BLaER1 treated with 17β-estradiol and CSF1 and Interleukin-3, amounts not matched to agents 10 nM and 100 nM (cell line): ENCODE results near the gene MDM4.
A peak's percentile ranks its signal among the peaks of the same experiment; 100 is the strongest.

Experiments
- H3K27ac ChIP-seq, 11 experiments: shearing (Covaris generic); formaldehyde crosslinking; 2 replicates each; pipeline ENCODE4 v1.8.1; 2022
- H3K27me3 ChIP-seq, 11 experiments: shearing (Covaris generic); formaldehyde crosslinking; 2 replicates each; pipeline ENCODE4 v1.8.1; 2022
- H3K36me3 ChIP-seq, 11 experiments: shearing (Covaris generic); formaldehyde crosslinking; 2 replicates each; pipeline ENCODE4 v1.8.1; 2022
- H3K4me1 ChIP-seq, 10 experiments: shearing (Covaris generic); formaldehyde crosslinking; 2 replicates each; pipeline ENCODE4 v1.8.1; 2022
- H3K4me2 ChIP-seq, 11 experiments: shearing (Covaris generic); formaldehyde crosslinking; 2 replicates each; pipeline ENCODE4 v1.8.1; 2022
- H3K4me3 ChIP-seq, 10 experiments: shearing (Covaris generic); formaldehyde crosslinking; 2 replicates each; pipeline ENCODE4 v1.8.1; 2022
- H3K9ac ChIP-seq, 11 experiments: shearing (Covaris generic); formaldehyde crosslinking; 2 replicates each; pipeline ENCODE4 v1.8.1; 2022
- H3K9me3 ChIP-seq, 11 experiments: shearing (Covaris generic); formaldehyde crosslinking; replicated peaks in 1 of 11; 2 replicates each; pipeline ENCODE4 v1.8.1; 2022
- H4K20me1 ChIP-seq, 11 experiments: shearing (Covaris generic); formaldehyde crosslinking; 2 replicates each; pipeline ENCODE4 v1.8.1; 2022
- Cebpa-rat ChIP-seq, 11 experiments: shearing (Covaris generic); IDR thresholded peaks; 2 replicates each; pipeline ENCODE4 v1.8.1; 2022

The MDM4 gene

DNA sequence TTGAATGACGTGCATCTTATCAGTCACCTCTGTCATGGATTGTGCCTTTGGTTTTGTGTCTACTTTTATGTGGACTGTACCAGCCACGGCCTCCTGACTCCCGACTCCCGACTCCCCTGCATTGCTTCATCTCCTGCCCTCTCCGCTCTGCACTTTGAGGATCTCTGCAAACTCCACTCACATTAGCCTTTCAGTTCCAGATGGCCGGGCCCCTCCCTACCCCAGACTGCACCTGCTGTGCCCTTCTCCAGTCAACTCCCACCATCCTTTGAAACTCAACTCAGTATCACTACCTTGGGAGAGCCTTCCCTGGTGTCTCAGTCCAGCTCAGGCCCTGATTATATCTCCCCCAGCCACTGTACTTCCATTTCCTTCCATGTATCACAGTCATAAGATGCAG lies 71.4 kb downstream of the MDM4 start:
- Histone ChIP-seq H3K9ac (no peak overlapping the region), H3K4me2 (peak overlapping the region in 7 of 11 experiments; percentile 14 to 53 (median 31); a peak in 9 of 22 replicates), H3K9me3 (no peaks in the 10 kb centered on the region), H3K27ac (no peak overlapping the region), H3K27me3 (no peaks in the 10 kb centered on the region), H3K4me3 (no peak overlapping the region), H3K4me1 (peaks cover 11 to 28% (median 24%) of the 10 kb centered on the region in 10 experiments), H4K20me1 (no peaks in the 10 kb centered on the region), H3K36me3 (no peaks in the 10 kb centered on the region)
- no peak for TF ChIP-seq Cebpa-rat (IDR thresholded peaks at IDR 0.05)

DNA sequence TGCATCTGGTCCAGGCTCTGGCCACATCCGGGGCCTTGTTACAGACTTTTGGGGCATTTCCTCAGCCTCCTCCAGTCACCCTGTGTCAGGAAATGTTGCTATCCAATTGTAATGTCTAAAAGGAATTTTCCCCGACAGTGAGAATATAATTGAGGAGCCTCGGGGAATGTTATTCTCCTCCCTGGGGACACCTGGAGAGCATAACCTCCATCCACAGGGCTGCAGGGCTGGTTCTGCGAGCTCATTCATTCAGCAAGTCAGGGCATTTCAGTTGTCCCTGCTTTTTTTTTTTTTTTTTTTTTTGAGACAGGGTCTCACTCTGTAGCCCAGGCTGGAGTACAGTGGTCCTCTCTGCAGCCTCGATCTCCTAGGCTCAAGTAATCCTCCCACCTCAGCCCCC lies 72.6 kb downstream of the MDM4 start:
- TF ChIP-seq Cebpa-rat (IDR thresholded peaks at IDR 0.05), result no peak
- no peaks in the 10 kb centered on the region for H3K27me3 ChIP-seq
- H3K4me3 ChIP-seq, result no peak overlapping the region
- H3K4me1 ChIP-seq, result peaks cover 11 to 27% (median 24%) of the 10 kb centered on the region in 10 experiments
- no peaks in the 10 kb centered on the region for H4K20me1 ChIP-seq
- no peaks in the 10 kb centered on the region for H3K9me3 ChIP-seq
- H3K9ac ChIP-seq, result no peak overlapping the region
- H3K27ac ChIP-seq, result no peak overlapping the region
- no peaks in the 10 kb centered on the region for H3K36me3 ChIP-seq
- H3K4me2 ChIP-seq, result no peak overlapping the region

DNA sequence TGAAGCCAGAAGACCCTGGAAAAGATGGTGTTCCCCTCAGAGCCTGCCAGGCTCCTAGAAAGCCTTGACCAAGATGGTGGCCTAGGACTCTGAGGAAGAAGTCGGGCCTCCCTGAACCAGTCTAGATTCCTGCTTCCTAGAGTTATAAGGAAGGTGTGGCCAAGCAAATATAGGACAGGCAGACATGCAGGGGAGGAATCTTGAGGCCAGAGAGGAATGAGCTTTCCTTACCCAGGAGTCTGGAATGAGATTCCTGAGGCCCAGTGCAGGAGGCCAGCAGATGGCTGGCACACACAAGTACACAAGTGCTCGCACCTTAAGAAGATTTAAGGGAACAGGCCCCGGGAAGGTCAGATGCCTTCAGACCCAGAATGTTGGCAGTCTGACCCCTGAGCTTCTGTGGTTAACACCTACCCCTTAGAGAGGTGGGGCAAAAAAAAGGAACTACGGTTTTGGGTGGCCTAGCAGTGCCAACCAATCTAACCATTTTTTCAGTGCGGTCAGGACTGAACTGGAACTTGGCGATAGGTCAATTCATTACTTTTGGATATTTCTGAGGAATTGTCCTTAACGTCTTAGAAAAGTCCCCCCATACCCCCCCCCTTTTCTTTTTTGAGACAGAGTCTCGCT lies 73.3 kb downstream of the MDM4 start:
- no peak for TF ChIP-seq Cebpa-rat (IDR thresholded peaks at IDR 0.05)
- Histone ChIP-seq H3K27ac (no peak overlapping the region), H3K4me2 (no peak overlapping the region), H3K4me1 (peaks cover 9 to 20% (median 17%) of the 10 kb centered on the region in 10 experiments), H3K4me3 (no peak overlapping the region), H3K27me3 (no peaks in the 10 kb centered on the region), H3K36me3 (no peaks in the 10 kb centered on the region), H4K20me1 (no peaks in the 10 kb centered on the region), H3K9me3 (no peaks in the 10 kb centered on the region), H3K9ac (no peak overlapping the region)

DNA sequence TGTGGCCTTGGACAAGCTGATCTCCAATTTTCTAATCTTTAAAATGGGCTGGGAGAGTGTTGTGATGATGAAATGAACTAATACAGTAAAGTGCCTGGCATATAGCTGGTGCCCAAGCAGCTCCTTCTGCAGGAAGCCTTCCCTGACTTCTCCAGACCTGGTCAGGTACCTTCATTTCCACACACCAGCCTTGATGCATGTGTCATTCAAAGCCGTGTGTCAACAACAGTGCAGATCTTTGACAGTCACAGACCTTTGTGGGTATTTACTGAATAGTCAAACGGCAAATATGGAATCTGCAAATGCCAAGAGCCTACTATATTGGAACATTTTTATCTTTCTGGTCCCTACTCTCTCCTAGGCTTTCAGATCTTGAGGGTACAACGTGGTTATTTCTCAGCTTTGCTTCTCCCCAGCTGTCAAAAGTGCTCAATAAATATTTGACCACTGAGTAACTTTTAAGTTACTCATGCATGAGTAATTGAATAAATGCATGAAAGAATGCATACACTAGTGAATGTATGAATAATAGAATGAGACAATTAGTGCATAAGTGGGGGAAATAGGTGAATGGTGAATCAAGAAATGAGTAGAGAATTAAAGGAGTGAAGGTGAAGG lies 75.4 kb downstream of the MDM4 start:
- no peak overlapping the region for H3K9ac ChIP-seq

DNA sequence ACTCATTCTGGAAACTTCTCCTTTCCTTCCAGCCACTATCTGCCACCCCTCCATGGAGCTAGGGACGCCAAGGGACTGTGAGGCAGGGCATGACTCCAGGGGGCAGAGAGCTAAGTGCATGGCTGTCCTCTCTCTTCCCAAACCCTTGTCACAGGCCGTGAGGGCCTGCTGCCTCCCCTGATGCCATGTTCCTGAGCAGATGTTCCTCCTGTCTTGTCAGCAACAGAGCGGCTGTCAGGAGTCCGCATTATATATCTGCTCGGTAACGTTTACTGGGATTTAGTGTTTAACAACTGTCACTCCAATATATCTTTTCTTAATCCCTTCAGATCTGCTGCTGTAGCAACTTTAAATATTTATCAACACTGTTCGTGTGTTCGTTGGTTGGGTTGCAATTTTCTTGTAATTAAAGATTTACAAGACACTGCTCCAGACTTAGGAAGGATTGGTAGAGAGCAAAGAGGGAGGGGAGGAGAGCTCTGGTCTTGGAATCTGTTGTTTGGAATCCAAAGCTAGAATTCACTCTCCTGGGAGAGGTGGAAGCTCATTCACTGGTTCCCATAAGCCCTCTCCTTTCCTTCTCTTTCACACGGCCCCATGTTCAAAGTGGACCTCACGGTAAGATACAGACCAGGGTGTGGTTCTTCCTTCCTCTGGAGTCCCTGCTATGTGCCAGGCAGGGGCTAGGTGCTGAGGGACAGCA lies 76.2 kb downstream of the MDM4 start:
- Histone ChIP-seq H3K4me3 (no peak overlapping the region), H3K27ac (no peak overlapping the region), H3K4me2 (no peak overlapping the region), H3K27me3 (no peaks in the 10 kb centered on the region), H3K9ac (no peak overlapping the region), H4K20me1 (no peaks in the 10 kb centered on the region), H3K36me3 (peaks cover 0 to 4% (median 0%) of the 10 kb centered on the region in 11 experiments; a peak in 1 of 22 replicates), H3K9me3 (no peaks in the 10 kb centered on the region), H3K4me1 (peaks cover 0 to 6% (median 5%) of the 10 kb centered on the region in 10 experiments; a peak in 12 of 20 replicates)
- no peak for TF ChIP-seq Cebpa-rat (IDR thresholded peaks at IDR 0.05)

More for the DNA sequence above, 75.4 kb downstream of the MDM4 start:
- Histone ChIP-seq H3K4me1 (peaks cover 0 to 9% (median 6%) of the 10 kb centered on the region in 10 experiments; a peak in 12 of 20 replicates), H3K4me2 (no peak overlapping the region), H3K27me3 (no peaks in the 10 kb centered on the region), H3K36me3 (no peaks in the 10 kb centered on the region), H3K4me3 (no peak overlapping the region), H4K20me1 (no peaks in the 10 kb centered on the region), H3K9me3 (no peaks in the 10 kb centered on the region), H3K27ac (no peak overlapping the region)
- no peak for TF ChIP-seq Cebpa-rat (IDR thresholded peaks at IDR 0.05)

DNA sequence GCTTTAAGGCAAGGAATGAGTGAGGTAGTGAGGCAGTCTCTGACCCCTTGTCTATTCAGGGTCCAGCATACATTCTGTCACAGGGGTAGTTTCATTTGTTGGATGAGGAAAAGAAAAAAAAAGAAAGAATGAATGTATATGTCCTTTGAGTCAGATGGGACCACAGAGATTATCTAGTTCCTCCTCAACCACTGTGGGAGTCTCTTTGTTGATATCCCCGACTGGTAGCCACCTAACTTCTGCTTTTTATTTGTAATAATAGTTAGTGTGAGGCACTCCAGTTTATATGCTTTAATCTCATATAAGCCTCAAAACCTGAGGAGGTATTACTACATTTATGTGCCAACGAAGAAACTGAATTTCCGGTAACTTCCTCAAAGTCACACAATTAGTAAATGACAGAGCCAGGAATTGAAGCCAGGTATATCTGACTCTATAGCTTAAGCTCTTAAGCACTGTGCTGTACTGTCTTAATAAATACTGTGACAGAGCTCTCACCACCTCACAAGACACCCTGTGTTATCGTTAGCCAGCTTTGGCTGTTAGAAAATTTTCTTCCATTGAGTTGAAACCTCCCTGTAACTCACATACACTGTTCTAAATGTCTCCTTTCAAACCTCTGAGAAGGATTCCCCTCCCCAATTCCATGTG lies 82.2 kb downstream of the MDM4 start:
- peaks cover 0 to 4% (median 0%) of the 10 kb centered on the region in 11 experiments; a peak in 1 of 22 replicates for H3K36me3 ChIP-seq
- H3K9ac ChIP-seq, result no peak overlapping the region; a peak in 1 of 22 replicates
- H3K4me2 ChIP-seq, result peak overlapping the region in 3 of 11 experiments; percentile 28 to 46 (median 37); a peak in 2 of 22 replicates
- H3K4me1 ChIP-seq, result peaks cover 0 to 11% (median 3%) of the 10 kb centered on the region in 10 experiments; a peak in 6 of 20 replicates
- no peak overlapping the region for H3K4me3 ChIP-seq
- H3K9me3 ChIP-seq, result no peaks in the 10 kb centered on the region
- no peaks in the 10 kb centered on the region for H4K20me1 ChIP-seq
- no peak for TF ChIP-seq Cebpa-rat (IDR thresholded peaks at IDR 0.05)
- H3K27ac ChIP-seq, result no peak overlapping the region
- H3K27me3 ChIP-seq, result no peaks in the 10 kb centered on the region

DNA sequence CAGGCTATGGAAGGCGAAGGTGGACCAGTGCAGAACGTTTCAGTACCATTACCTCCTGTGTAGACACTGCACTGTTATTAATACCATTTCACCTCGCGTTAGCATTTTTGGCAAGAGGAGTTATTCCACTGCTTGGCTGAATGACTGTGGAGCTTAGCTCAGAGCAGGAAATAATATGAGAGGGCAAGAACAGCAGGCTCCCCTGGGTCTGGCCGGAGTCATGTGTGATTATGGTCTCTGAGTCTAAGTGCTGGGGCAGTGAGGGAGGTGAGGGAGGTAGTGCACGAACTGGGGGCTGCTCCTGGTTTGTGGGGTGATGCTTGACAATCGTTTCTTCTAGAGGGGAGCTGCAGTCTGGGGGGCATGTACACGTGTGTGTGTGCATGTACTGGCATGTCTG lies 82.9 kb downstream of the MDM4 start:
- Histone ChIP-seq H3K27ac (no peak overlapping the region), H3K36me3 (peaks cover 0 to 4% (median 0%) of the 10 kb centered on the region in 11 experiments; a peak in 1 of 22 replicates), H4K20me1 (no peaks in the 10 kb centered on the region), H3K4me1 (peaks cover 0 to 11% (median 3%) of the 10 kb centered on the region in 10 experiments; a peak in 6 of 20 replicates), H3K27me3 (no peaks in the 10 kb centered on the region), H3K9ac (no peak overlapping the region; a peak in 1 of 22 replicates), H3K4me2 (no peak overlapping the region), H3K4me3 (no peak overlapping the region), H3K9me3 (no peaks in the 10 kb centered on the region)
- no peak for TF ChIP-seq Cebpa-rat (IDR thresholded peaks at IDR 0.05)

DNA sequence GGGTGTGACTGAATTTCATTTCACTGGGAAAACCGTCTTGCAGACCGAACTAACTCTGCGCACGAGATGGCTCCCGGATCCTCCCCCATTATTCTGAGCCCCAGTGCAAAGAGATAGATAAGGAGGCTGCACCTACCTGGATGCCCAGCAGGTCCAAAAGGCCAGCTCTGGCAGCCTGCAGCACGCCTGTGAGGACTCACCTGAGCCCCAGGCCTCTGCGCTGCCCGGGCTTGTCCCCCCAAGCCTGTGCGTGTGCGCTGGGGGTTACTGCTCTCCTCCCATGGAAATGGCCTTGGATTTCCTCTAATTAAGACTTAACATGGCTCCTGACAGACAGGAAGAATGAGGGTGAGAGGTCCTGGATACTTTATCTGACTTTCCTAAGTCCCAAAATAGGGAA lies 83.4 kb downstream of the MDM4 start:
- TF ChIP-seq Cebpa-rat (IDR thresholded peaks at IDR 0.05), result no peak
- no peak overlapping the region for H3K9ac ChIP-seq

DNA sequence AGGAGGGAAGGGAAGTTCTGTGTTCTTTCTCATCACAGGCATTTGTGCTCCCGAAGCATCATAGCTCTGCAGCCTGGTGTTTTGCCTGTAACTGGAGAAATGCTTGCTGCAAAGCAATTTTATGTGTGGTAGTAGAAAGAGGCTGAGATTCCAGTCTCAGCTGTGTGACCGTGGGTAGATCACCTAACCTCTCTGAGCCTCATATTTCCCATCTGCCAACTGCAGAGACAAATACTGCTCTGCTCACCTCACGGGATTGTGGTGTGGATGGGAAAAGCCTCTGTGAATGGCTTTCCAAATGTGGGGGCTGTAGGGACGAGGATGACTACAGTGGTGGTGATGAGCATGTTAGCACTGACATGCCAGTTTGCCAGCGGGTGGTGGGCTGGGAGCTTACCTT lies 84.0 kb downstream of the MDM4 start:
- H3K36me3 ChIP-seq, result peaks cover 0 to 4% (median 0%) of the 10 kb centered on the region in 11 experiments; a peak in 1 of 22 replicates

More for the DNA sequence above, 83.4 kb downstream of the MDM4 start:
- Histone ChIP-seq H3K4me1 (peaks cover 0 to 11% (median 3%) of the 10 kb centered on the region in 10 experiments; a peak in 6 of 20 replicates), H4K20me1 (no peaks in the 10 kb centered on the region), H3K4me2 (no peak overlapping the region), H3K9me3 (no peaks in the 10 kb centered on the region), H3K27ac (no peak overlapping the region), H3K36me3 (peaks cover 0 to 4% (median 0%) of the 10 kb centered on the region in 11 experiments; a peak in 1 of 22 replicates), H3K27me3 (no peaks in the 10 kb centered on the region), H3K4me3 (no peak overlapping the region)

More for the DNA sequence above, 84.0 kb downstream of the MDM4 start:
- no peak overlapping the region for H3K4me3 ChIP-seq
- H3K27ac ChIP-seq, result no peak overlapping the region
- no peak overlapping the region for H3K9ac ChIP-seq
- H3K9me3 ChIP-seq, result no peaks in the 10 kb centered on the region
- no peaks in the 10 kb centered on the region for H3K27me3 ChIP-seq
- H3K4me2 ChIP-seq, result no peak overlapping the region
- no peaks in the 10 kb centered on the region for H4K20me1 ChIP-seq
- H3K4me1 ChIP-seq, result peaks cover 0 to 11% (median 3%) of the 10 kb centered on the region in 10 experiments; a peak in 6 of 20 replicates
- TF ChIP-seq Cebpa-rat (IDR thresholded peaks at IDR 0.05), result no peak
